Measurements from ENCODE around the gene PAQR4. TPM values are rescaled to one million over a fixed set of nuclear protein-coding genes. Genes with fewer than 3 reads are reported as not detected.

Gene PAQR4
- total RNA-seq, 4 donors from 2014 or later = 1.9 to 6.4 (median 4.1) TPM

DNA sequence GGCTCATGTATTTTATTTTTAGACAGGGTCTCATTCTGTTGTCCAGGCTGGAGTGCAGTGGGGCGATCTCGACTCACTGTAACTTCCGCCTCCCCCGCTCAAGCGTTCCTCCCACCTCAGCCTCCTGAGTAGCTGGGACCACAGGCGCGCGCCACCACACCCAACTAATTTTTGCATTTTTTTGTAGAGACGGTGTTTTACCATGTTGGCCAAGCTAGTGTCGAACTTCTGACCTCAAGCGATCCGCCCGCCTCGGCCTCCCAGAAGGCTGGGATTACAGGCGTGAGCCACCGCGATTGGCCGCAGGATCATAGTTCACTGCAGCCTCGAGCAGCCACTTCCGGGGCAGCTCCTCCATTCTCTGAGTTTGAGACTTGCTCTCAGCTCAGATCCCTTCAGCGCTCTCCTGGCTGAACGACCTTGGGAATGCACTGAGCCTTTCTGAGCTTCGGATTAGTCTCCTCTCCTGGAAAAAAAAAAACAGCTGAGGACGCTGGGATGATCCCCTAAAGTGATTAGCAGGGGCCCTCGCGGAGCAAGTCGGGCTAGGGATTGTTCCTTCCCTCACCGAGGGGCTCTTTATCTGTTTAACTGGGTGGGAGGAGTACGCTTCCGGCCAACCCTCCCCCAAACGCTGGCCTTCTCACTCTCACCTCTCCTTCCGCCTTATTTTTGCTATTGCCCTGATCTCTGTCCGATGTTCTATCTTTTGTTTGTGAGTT, 12.2 kb downstream of the PAQR4 start:
- peak overlapping the region in 1 of 2 donors; percentile 82 for H3K4me3 ChIP-seq
- WGBS, 2 donors (ENCODE audit: low coverage in 1 of 2) = 42 to 56% methylated on average over 10 to 18 of the region's 33 CpGs

DNA sequence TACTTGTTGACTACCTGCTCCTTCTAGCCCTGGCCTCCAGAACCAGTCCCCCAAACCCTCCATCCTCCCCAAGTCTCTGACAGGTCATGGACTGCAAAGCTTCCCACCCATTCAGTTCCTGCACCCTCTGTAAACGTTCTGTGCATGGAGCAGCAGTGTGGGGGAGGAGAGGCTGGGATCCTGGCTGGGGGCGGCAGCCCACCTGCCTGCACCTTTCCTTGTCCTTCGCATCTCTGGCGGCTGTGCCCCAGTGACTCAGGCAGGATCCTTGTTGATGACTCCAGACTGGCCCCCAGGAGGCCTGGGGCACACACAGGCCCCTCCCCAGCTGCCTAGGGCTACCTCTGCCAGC, 12.7 kb downstream of the PAQR4 start:
- WGBS, 2 donors (ENCODE audit: low coverage in 1 of 2) = no CpG with 5 or more reads among the region's 4 CpGs

More for the DNA sequence above, 12.2 kb downstream of the PAQR4 start:
- no peak for TF ChIP-seq EP300 (IDR thresholded peaks at IDR 0.05)
- TF ChIP-seq, protein P1, sequence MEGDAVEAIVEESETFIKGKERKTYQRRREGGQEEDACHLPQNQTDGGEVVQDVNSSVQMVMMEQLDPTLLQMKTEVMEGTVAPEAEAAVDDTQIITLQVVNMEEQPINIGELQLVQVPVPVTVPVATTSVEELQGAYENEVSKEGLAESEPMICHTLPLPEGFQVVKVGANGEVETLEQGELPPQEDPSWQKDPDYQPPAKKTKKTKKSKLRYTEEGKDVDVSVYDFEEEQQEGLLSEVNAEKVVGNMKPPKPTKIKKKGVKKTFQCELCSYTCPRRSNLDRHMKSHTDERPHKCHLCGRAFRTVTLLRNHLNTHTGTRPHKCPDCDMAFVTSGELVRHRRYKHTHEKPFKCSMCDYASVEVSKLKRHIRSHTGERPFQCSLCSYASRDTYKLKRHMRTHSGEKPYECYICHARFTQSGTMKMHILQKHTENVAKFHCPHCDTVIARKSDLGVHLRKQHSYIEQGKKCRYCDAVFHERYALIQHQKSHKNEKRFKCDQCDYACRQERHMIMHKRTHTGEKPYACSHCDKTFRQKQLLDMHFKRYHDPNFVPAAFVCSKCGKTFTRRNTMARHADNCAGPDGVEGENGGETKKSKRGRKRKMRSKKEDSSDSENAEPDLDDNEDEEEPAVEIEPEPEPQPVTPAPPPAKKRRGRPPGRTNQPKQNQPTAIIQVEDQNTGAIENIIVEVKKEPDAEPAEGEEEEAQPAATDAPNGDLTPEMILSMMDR (IDR thresholded peaks at IDR 0.05) = no peak
- TF ChIP-seq POLR2AphosphoS5 (IDR thresholded peaks at IDR 0.05) = no peak
- TF ChIP-seq POLR2A (IDR thresholded peaks at IDR 0.05) = no peak
- H3K27ac ChIP-seq = peak overlapping the region in 2 of 4 donors; percentile 91 to 92
- no peaks in the 10 kb centered on the region for H3K9me3 ChIP-seq
- peaks cover 0 to 46% (median 8%) of the 10 kb centered on the region in 3 donors for H3K4me1 ChIP-seq
- H3K27me3 ChIP-seq = peaks cover 38% of the 10 kb centered on the region
- no peak for ATAC-seq
- H3K36me3 ChIP-seq = no peaks in the 10 kb centered on the region

DNA sequence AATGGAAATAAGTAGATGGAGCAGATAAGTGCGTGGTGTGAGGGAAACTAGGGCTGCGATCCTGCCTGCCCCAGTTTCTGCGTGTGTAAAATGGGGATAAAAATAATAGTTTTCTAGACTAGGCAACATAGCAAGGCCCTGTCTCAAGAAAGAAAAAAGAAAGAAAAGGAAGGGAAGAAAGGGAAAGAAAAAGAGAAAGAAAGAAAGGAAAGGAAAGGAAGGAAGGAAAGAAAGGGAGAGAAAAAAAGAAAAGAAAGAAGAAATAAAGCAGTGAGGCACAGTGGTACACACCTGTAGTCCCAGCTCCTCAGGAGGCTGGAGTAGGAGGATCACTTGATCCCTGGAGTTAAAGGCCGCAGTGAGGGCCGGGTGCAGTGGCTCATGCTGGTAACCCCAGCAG, 13.3 kb downstream of the PAQR4 start:
- ATAC-seq = no peak
- no peak overlapping the region for H3K4me3 ChIP-seq
- peaks cover 0 to 46% (median 8%) of the 10 kb centered on the region in 3 donors for H3K4me1 ChIP-seq
- H3K27me3 ChIP-seq = peaks cover 36% of the 10 kb centered on the region
- TF ChIP-seq POLR2AphosphoS5 (IDR thresholded peaks at IDR 0.05) (no peak), POLR2A (IDR thresholded peaks at IDR 0.05) (no peak), EP300 (IDR thresholded peaks at IDR 0.05) (no peak)
- TF ChIP-seq, protein P1 (IDR thresholded peaks at IDR 0.05) = no peak
- no peaks in the 10 kb centered on the region for H3K36me3 ChIP-seq
- H3K9me3 ChIP-seq = no peaks in the 10 kb centered on the region
- H3K27ac ChIP-seq = no peak overlapping the region
- 70 to 83% methylated on average over 5 of the region's 5 CpGs for WGBS, 2 donors (ENCODE audit: low coverage in 1 of 2)

More for the DNA sequence above, 12.7 kb downstream of the PAQR4 start:
- H3K4me3 ChIP-seq = no peak overlapping the region
- H3K4me1 ChIP-seq = peaks cover 0 to 46% (median 8%) of the 10 kb centered on the region in 3 donors
- no peaks in the 10 kb centered on the region for H3K9me3 ChIP-seq
- no peak for ATAC-seq
- no peaks in the 10 kb centered on the region for H3K36me3 ChIP-seq
- TF ChIP-seq EP300 (IDR thresholded peaks at IDR 0.05) = no peak
- TF ChIP-seq, protein P1 (IDR thresholded peaks at IDR 0.05) = no peak
- TF ChIP-seq POLR2AphosphoS5 (IDR thresholded peaks at IDR 0.05) = no peak
- no peak for TF ChIP-seq POLR2A (IDR thresholded peaks at IDR 0.05)
- H3K27ac ChIP-seq = no peak overlapping the region
- H3K27me3 ChIP-seq = peaks cover 35% of the 10 kb centered on the region

DNA sequence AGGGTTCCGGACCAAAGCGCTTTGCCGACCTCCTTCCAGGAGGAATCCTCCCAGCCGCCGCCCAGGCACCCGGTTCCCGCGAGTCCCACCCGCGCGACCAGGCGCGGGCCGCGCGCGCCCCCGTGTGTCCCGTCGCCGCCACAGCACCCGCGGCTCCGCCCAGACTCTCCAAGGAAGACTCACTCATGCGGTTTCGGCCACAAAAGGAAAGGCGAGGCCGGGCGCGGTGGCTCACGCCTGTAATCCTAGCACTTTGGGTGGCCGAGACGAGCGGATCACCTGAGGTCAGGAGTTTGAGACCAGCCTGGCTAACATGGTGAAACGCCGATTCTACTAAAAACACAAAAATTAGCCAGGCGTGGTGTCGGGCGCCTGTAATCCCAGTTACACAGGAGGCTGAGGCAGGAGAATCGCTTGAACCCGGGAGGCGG, 14.6 kb downstream of the PAQR4 start:
- TF ChIP-seq POLR2AphosphoS5 (IDR thresholded peaks at IDR 0.05) (no peak), EP300 (IDR thresholded peaks at IDR 0.05) (no peak), POLR2A (IDR thresholded peaks at IDR 0.05) (no peak)
- TF ChIP-seq, protein P1 (IDR thresholded peaks at IDR 0.05) = peak in 3 of 4 experiments; percentile 89 to 98 (median 90)
- peak; percentile 78 for ATAC-seq
- Histone ChIP-seq H3K27ac (peak overlapping the region in 2 of 4 donors; percentile 46 to 52), H3K4me1 (peaks cover 0 to 46% (median 8%) of the 10 kb centered on the region in 3 donors), H3K9me3 (no peaks in the 10 kb centered on the region), H3K36me3 (no peaks in the 10 kb centered on the region), H3K4me3 (peak overlapping the region in 1 of 2 donors; percentile 18), H3K27me3 (peaks cover 36% of the 10 kb centered on the region)
- WGBS, 2 donors (ENCODE audit: low coverage in 1 of 2) = 0 to 23% methylated on average over 3 to 18 of the region's 42 CpGs

DNA sequence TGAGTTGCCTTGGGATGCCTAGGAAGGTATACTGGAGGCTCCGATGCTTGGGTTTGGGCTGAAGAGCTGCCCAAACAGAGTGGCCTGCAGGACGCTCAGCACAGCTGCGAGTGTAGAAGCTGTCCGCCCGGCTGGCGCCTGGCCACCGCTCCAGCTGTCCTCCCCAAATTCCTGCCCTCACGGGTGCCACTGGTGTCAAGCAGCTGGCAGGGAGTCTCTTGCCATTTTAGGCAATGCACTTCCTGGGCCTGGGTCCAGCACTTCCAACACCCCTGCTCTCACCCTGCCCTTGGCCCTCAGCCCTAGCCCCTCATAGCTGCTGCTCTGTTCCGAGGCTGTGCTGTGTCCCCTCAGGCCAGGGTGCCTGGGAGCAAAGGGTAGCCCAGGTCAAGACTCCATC, 16.3 kb downstream of the PAQR4 start:
- H3K27ac ChIP-seq = no peak overlapping the region
- no peaks in the 10 kb centered on the region for H3K36me3 ChIP-seq
- H3K27me3 ChIP-seq = peaks cover 38% of the 10 kb centered on the region
- no peak for ATAC-seq
- no peak for TF ChIP-seq EP300 (IDR thresholded peaks at IDR 0.05)
- TF ChIP-seq POLR2AphosphoS5 (IDR thresholded peaks at IDR 0.05) = no peak
- TF ChIP-seq, protein P1 (IDR thresholded peaks at IDR 0.05) = no peak
- TF ChIP-seq POLR2A (IDR thresholded peaks at IDR 0.05) = no peak
- no peak overlapping the region for H3K4me3 ChIP-seq
- H3K4me1 ChIP-seq = peaks cover 0 to 36% (median 3%) of the 10 kb centered on the region in 3 donors
- H3K9me3 ChIP-seq = no peaks in the 10 kb centered on the region
- WGBS, 2 donors (ENCODE audit: low coverage in 1 of 2) = 21 to 60% methylated on average over 7 to 8 of the region's 9 CpGs

Data from gastroesophageal sphincter (tissue), 4 donors.